GM23248 (cell line): ENCODE measurements around the gene TLE4.

Source experiments
- EZH2 ChIP-seq: fragments of 200-600 bp; sonication (generic); IDR thresholded peaks from 2 replicates; pipeline ENCODE4 v1.6.1; 2018; ENCODE audit warnings: antibody characterized with exemption, mild to moderate bottlenecking; ENCODE audit not compliant: insufficient read depth, poor library complexity, severe bottlenecking
- EZH2phosphoT487 ChIP-seq: fragments of 200-600 bp; sonication (generic); IDR thresholded peaks from 2 replicates; pipeline ENCODE4 v1.6.1; 2018; ENCODE audit warnings: antibody characterized with exemption, moderate library complexity, mild to moderate bottlenecking, low read depth; ENCODE audit not compliant: insufficient read depth

DNA sequence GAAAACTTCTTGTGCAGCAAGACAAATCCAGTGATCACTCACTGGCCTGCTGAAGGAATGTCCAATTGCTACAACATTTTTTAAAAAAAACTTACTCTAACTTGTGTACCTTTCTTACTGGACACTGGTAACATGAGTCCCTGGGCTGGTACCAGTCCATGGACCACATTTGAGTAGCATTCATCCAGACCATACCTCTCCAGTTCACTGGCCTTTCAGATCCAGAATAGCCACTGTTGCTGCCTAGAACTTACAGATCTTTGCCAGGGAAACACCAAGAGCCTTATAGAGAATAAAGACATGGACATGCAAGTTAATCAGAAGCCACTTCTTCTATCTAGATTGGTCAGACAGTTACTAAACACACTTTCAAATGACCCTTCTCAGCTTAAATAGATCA, 185.3 kb downstream of the TLE4 start:
- no peak for TF ChIP-seq EZH2
- no peak for TF ChIP-seq EZH2phosphoT487
